ENCODE measurements around the gene ZNF627. TPM values are rescaled to one million over a fixed set of nuclear protein-coding genes. Genes with fewer than 3 reads are reported as not detected.

ZNF627 gene
- total RNA-seq, result 1 to 10 TPM; 8.1 to 8.5 TPM

DNA sequence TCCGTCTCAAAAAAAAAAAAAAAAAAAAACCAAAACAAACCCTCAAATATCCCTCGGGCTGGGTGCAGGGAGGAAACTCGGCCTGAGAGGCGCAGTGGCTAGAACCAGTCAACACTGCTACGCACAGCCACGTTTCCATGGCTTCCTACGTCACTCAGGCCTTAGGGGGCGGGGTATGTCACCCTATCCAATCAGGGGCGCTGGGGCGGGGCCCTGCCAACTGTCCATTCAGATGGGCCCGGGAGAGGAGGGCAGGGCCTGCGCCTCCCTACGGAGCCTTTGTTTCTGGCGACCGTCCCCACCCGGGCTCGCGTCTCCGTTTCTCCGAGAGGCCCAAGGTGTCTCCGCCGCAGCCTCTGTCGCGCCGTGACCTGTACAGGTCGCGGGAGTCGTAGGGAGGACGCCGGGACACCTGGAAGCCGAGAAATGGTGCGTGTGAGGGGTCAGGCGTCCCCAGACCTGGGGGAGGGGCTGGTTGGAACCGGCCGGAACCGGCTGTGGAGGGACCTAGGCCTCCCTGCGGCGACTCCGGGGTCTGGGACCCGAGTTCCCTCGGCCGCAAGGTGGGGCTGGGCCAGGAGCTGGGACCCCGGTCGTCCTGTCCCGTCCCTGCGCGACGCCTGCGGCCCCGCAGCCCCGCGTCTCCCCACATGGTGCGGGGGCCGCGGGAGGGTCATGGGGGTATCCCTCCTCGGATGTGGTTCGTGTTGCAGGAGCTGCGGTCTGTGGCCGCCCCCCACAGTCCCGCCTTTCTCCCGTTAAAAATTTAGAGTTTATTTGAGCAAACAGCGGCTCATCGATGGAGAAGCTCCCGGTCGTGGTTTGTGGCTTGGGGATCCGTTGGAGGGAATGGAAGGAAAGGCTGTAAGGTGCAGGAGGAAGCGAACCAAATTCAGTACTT is at the start of gene ZNF627:
Gene ZNF627, plus strand, starts transcription at position 282 of the 901 bp plus-strand sequence. Its CDS starts 145 bp downstream, at position 427.
- Mint-ChIP-seq H3K4me1 (ENCODE audit: low read depth) (peaks cover 40% of the 10 kb centered on the region), H3K9me3 (no peaks in the 10 kb centered on the region), H3K36me3 (ENCODE audit: insufficient read depth in 2 of 2) (no peaks in the 10 kb centered on the region), H3K4me3 (peak within 1 kb of the TSS; percentile 94), H3K27me3 (ENCODE audit: low read depth) (no peaks in the 10 kb centered on the region), H3K27ac (peak within 1 kb of the TSS; percentile 73)
- DNase-seq, result peak; percentile 99
- peak; percentile 100 for ATAC-seq (replicated peaks in 1 of 2)

DNA sequence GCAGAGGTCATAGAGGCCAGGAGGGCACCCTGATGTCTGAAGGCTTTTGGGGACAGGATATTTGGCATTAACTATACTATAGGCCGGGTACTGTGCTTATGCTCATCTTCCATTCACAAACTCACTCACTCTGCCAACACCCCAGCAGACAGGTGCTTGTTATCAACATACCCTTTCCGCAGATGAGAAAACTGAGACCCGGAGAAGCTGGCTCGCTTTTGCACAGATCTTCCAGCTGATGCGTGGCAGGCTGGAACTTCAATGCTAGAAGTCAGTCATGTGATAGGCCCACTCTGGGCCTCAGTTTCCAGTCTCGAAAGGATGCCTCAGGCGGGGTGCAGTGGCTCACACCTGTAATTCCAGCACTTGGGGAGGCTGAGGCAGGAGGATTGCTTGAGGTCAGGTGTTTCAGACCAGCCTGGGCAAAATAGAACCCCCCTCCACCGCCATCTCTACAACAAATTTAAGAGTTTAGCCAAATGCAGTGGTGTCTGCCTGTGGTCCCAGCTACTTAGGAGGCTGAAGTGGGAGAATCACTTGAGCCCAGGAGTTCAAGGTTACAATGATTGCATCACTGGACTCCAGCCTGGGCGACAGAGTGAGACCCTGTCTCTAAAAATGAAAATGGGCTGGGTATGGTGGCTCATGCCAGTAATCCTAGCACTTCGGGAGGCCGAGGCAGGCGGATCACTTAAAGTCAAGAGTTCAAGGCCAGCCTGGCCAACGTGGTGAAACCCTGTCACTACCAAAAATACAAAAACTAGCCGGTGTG is 49.2 kb upstream of the ZNF627 start:
- ATAC-seq (replicated peaks in 1 of 2) (no peak), DNase-seq (no peak)
- Mint-ChIP-seq H3K27me3 (ENCODE audit: low read depth) (peaks cover 5% of the 10 kb centered on the region), H3K4me3 (no peak overlapping the region), H3K27ac (no peak overlapping the region), H3K9me3 (no peaks in the 10 kb centered on the region), H3K4me1 (ENCODE audit: low read depth) (no peaks in the 10 kb centered on the region), H3K36me3 (ENCODE audit: insufficient read depth in 2 of 2) (peaks cover 0 to 2% of the 10 kb centered on the region in 2 donors)

DNA sequence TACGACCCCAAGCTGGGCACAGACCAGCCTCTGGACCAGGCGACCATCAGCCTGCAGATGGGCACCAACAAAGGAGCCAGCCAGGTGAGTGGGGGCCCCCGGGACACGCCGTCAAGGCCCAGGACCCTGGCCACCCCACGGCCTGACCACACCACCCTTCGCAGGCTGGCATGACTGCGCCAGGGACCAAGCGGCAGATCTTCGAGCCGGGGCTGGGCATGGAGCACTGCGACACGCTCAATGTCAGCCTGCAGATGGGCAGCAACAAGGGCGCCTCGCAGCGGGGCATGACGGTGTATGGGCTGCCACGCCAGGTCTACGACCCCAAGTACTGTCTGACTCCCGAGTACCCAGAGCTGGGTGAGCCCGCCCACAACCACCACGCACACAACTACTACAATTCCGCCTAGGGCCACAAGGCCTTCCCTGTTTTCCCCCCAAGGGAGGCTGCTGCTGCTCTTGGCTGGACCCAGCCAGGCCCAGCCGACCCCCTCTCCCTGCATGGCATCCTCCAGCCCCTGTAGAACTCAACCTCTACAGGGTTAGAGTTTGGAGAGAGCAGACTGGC is 47.8 kb upstream of the ZNF627 start:
- Mint-ChIP-seq H3K4me1 (ENCODE audit: low read depth) (peaks cover 8% of the 10 kb centered on the region), H3K27me3 (ENCODE audit: low read depth) (peaks cover 5% of the 10 kb centered on the region), H3K36me3 (ENCODE audit: insufficient read depth in 2 of 2) (peaks cover 0 to 3% of the 10 kb centered on the region in 2 donors), H3K4me3 (no peak overlapping the region), H3K9me3 (no peaks in the 10 kb centered on the region), H3K27ac (no peak overlapping the region)
- DNase-seq, result no peak
- no peak for ATAC-seq (replicated peaks in 1 of 2)

DNA sequence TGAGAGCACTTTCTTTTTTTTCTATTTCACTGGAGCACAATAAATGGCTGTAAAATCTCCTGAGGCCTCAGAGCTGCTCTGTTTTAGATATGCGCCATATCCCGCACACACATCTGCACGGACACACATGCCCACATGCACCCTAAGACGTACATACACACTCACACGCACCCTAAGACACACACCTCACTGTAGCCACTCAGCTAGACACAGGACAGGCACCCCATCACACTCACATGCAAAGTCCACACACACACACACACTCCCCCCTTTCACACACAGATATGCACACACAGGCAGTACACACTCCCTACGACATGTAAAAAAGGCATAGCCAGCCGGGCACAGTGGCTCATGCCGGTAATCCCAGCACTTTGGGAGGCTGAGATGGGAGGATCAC is 47.0 kb upstream of the ZNF627 start:
- no peaks in the 10 kb centered on the region for H3K27me3 Mint-ChIP-seq (ENCODE audit: low read depth)
- ATAC-seq (replicated peaks in 1 of 2), result no peak
- no peaks in the 10 kb centered on the region for H3K9me3 Mint-ChIP-seq
- peaks cover 12% of the 10 kb centered on the region for H3K4me1 Mint-ChIP-seq (ENCODE audit: low read depth)
- H3K36me3 Mint-ChIP-seq (ENCODE audit: insufficient read depth in 2 of 2), result peaks cover 0 to 3% of the 10 kb centered on the region in 2 donors
- no peak overlapping the region for H3K27ac Mint-ChIP-seq
- no peak overlapping the region for H3K4me3 Mint-ChIP-seq
- DNase-seq, result no peak

DNA sequence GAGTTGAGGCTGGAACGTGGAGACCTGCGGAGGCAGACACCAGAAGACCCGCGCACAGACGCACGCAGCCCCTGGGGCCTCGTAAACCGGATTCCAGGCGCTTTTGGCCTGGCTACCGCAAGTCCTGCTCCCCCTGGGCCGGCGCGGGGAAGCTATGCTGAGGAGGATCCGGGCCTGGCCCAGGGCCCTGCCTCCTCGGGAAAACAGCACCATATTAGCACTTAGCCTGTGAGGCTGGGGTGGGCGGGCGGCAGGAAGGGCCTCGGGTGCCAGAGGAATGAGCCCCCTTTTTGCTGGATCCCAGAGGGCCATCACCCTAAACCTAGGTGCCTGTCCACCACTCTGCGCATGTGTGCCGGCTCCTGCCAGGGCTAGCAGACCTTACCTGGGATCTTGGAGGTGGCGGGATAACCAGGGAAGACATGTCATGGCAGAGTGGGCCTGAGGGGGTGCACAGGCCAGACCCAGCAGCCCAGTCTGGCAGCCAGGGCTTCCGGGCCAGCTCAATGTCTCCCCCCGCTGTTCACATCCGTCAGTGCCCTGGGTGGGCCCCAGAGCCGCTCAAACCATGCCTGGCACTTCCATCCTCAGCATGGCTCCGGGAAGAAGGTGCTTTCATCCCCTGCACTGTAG is 45.6 kb upstream of the ZNF627 start:
- Mint-ChIP-seq H3K9me3 (no peaks in the 10 kb centered on the region), H3K27ac (no peak overlapping the region), H3K36me3 (ENCODE audit: insufficient read depth in 2 of 2) (peaks cover 0 to 3% of the 10 kb centered on the region in 2 donors), H3K4me3 (no peak overlapping the region), H3K4me1 (ENCODE audit: low read depth) (peaks cover 24% of the 10 kb centered on the region), H3K27me3 (ENCODE audit: low read depth) (no peaks in the 10 kb centered on the region)
- ATAC-seq (replicated peaks in 1 of 2) (peak in 1 of 2 donors; percentile 38), DNase-seq (no peak)

DNA sequence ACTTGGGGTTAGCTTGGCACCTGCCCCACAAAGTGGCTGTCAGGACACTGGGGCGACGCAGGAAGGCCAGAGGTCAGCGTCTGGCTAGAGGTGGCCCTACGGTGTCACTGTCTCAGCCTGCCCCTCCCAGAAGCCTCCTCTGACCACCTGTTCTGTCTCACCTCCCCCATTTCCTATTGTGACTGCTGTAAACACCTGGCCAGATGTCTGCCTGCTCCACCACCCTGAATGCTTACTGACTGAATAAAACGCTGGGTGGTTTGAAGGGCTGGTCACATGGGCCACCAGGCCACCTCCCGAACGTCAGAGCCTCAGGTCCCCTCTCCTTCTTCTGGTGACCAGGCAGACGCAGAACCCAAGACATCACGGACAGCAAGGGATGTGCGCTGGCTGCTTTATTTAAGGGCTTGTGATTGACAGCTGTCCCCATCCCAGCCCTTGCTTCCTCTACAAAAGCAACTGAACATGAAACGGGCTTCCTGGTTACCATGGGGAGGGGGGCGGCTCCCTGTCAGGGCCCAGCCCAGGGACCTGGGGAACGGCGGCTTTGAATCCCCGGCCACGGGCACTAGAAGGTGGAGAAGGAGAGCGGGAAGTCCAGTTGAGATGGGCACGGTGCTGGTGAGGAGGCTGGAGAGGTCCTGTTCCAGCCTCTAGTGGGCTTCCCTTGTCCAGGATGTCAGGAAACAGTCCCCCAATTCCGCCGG is 44.5 kb upstream of the ZNF627 start:
- DNase-seq, result no peak
- no peak overlapping the region for H3K4me3 Mint-ChIP-seq
- peaks cover 35% of the 10 kb centered on the region for H3K4me1 Mint-ChIP-seq (ENCODE audit: low read depth)
- H3K36me3 Mint-ChIP-seq (ENCODE audit: insufficient read depth in 2 of 2), result peaks cover 0 to 6% of the 10 kb centered on the region in 2 donors
- no peaks in the 10 kb centered on the region for H3K27me3 Mint-ChIP-seq (ENCODE audit: low read depth)
- no peak overlapping the region for H3K27ac Mint-ChIP-seq
- no peaks in the 10 kb centered on the region for H3K9me3 Mint-ChIP-seq
- no peak for ATAC-seq (replicated peaks in 1 of 2)

DNA sequence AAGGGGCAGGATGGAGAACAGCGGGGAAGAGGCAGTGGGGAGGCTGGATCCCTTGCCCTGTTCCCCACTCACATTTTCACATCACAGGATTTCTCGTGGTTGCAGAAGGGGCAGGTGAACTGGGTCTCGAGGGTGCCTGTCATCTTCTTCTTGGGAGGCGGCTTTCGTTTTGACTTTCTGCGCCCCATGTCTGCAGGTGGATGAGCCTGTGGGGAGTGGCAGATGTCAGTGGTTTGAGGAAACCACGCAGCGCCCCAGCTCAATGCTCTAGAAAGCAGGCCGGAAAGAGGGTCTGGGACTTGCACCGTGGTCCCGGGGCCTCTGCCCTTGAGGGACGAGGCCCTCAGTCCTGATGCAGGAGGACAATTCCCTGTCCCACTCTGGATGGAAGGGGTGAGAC is 43.1 kb upstream of the ZNF627 start:
- Mint-ChIP-seq H3K36me3 (ENCODE audit: insufficient read depth in 2 of 2) (peaks cover 2 to 6% of the 10 kb centered on the region in 2 donors), H3K9me3 (no peaks in the 10 kb centered on the region), H3K4me3 (no peak overlapping the region), H3K4me1 (ENCODE audit: low read depth) (peaks cover 45% of the 10 kb centered on the region), H3K27me3 (ENCODE audit: low read depth) (no peaks in the 10 kb centered on the region), H3K27ac (no peak overlapping the region)
- ATAC-seq (replicated peaks in 1 of 2) (peak in 1 of 2 donors; percentile 11), DNase-seq (peak in 1 of 2 donors; percentile 44)

DNA sequence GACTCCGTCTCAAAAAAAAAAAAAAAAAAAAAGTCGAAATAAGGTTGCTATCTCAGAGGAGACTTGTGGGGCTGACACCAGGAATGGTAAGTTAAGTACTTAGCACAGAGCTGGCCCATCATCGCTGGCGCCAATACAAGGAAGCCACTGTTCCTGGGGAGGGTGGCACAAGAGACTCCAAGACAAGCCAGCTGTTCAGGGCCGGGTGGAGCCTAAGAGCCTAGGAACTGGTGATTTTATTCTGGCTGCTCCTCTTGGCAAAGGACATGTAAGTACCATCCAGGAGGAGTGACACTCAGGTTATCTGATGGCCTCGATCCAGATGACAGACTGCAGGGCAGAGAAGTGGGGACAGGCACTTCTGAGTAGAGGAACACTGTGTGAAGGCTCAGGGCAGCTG is 42.0 kb upstream of the ZNF627 start:
- DNase-seq (no peak), ATAC-seq (replicated peaks in 1 of 2) (no peak)
- H3K9me3 Mint-ChIP-seq, result no peaks in the 10 kb centered on the region
- H3K36me3 Mint-ChIP-seq (ENCODE audit: insufficient read depth in 2 of 2), result peaks cover 5 to 9% of the 10 kb centered on the region in 2 donors
- no peaks in the 10 kb centered on the region for H3K27me3 Mint-ChIP-seq (ENCODE audit: low read depth)
- no peak overlapping the region for H3K4me3 Mint-ChIP-seq
- no peak overlapping the region for H3K27ac Mint-ChIP-seq
- peaks cover 51% of the 10 kb centered on the region for H3K4me1 Mint-ChIP-seq (ENCODE audit: low read depth)

DNA sequence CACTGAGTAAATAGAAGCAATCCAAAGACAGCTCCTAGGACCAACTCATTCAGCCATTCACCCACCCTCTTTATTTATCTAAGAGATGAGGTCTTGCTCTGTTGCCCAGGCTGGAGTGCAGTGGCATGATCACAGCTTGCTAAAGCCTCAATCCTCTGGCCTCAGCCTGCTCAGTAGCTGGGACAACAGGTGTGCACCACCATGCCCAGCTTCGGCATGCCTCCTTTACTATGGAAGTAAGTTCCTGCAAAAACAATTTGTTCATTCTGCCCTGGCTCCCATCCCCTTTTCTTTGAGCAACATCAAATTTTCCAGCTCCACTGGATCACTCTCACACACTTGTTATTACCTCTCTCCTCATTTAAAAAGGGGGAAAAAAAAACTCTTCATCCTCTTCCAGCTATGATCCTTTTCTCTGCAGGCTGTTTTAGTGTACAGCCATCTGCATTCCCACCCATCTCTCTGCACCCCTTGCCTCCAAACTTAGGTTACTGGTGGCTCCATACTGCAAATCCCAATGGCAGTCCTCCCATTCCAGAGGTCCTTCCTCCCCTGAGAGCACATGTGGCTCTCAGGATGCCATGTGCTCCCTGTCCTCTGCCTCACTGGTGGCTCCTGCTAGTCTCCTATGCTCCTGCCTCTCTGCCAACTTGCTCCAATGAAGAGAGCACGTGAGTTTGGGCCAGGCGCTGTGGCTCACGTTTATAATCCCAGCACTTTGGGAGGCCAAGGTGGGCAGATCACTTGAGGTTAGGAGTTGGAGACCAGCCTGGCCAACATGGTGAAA is 40.5 kb upstream of the ZNF627 start:
- no peaks in the 10 kb centered on the region for H3K27me3 Mint-ChIP-seq (ENCODE audit: low read depth)
- peaks cover 5 to 9% of the 10 kb centered on the region in 2 donors for H3K36me3 Mint-ChIP-seq (ENCODE audit: insufficient read depth in 2 of 2)
- peak overlapping the region in 1 of 2 donors; percentile 97 for H3K4me3 Mint-ChIP-seq
- H3K27ac Mint-ChIP-seq, result no peak overlapping the region
- ATAC-seq (replicated peaks in 1 of 2), result no peak
- no peak for DNase-seq
- peaks cover 63% of the 10 kb centered on the region for H3K4me1 Mint-ChIP-seq (ENCODE audit: low read depth)
- no peaks in the 10 kb centered on the region for H3K9me3 Mint-ChIP-seq

DNA sequence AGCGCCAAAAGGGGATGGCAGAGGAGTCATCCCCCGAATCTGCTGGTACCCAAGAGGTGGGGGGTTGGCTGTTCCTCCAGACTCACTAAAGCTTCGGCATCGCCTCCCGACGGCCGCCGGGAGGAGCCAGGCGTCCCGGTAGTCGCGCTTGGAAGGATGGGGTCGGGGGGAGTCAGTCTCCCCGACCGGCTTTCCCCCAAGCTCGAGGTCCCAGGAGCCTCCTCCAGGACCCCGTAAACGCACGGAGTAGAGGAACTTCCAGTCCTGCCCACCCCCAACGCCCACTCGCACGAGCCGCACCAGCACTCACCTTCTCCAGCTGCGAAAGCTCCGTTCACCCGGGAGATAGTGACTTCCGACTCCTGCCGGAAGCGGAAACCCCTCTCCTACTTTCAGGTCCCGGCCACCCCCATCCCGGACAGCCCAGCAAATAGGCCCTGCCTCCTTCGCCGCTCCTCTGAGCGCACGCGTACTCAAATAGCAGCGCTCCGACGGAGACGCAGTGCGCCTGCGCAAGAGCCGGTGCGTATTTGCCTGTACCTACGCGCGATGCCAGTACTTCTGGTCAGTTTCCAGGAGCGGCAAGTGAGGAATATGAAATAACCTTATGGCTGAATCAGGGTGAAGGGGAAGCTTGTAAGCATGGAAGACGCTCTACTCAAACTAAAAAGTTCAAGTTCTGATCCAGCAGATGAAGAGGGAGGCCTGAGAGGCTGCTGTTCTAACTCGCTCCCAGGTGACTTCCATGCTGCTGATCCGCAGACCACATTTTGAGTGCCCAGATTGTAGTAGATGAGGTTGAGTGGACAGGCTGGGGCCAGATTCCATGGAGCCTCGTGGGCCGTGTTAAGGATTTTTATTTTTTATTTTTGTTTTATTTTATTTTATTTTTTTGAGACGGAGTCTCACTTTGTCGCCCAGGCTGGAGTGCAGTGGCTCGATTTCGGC is 38.1 kb upstream of the ZNF627 start, which contains the start of gene ELOF1:
Gene ELOF1, minus strand, starts transcription at position 350 of the 948 bp plus-strand sequence. CDS start 4,883 bp downstream, outside the sequence.
- Mint-ChIP-seq H3K4me1 (ENCODE audit: low read depth) (peaks cover 71% of the 10 kb centered on the region), H3K4me3 (peak within 1 kb of the TSS; percentile 88 to 97), H3K27me3 (ENCODE audit: low read depth) (no peaks in the 10 kb centered on the region), H3K27ac (peak within 1 kb of the TSS; percentile 74), H3K9me3 (no peaks in the 10 kb centered on the region), H3K36me3 (ENCODE audit: insufficient read depth in 2 of 2) (peaks cover 5 to 6% of the 10 kb centered on the region in 2 donors)
- peak; percentile 93 to 94 for ATAC-seq (replicated peaks in 1 of 2)
- peak; percentile 97 to 98 for DNase-seq
